B cell (primary cell): ENCODE measurements around the gene ASIC4. TPM values are rescaled to one million over a fixed set of nuclear protein-coding genes. Genes with fewer than 3 reads are reported as not detected.

Experiments used
- ATAC-seq: fragments of 200-7000 bp; cut with Tn5 transposase; one replicate; pipeline ENCODE4 v1.10.0; 2021; ENCODE audit warnings: low read depth, mild to moderate bottlenecking, moderate number of reproducible peaks, moderate library complexity
- CTCF ChIA-PET: fragments of 350-600 bp; sonication (Branson Sonifier 250); formaldehyde crosslinking; loops from one replicate; lab custom pipeline; 2021; ENCODE audit warnings: antibody characterized with exemption, inconsistent platforms; lab: Charles Lee
- POLR2A ChIA-PET: fragments of 350-600 bp; sonication (Branson Sonifier 250); formaldehyde crosslinking; loops from one replicate; lab custom pipeline; 2021; ENCODE audit warnings: antibody characterized with exemption; lab: Charles Lee
- DNase-seq: peaks from one replicate; pipeline ENCODE4 v3.0.0; 2013
- H2AFZ ChIP-seq: 2 replicates; pipeline ENCODE4 v1.6.1; 2012; ENCODE audit warnings: mild to moderate bottlenecking, low read depth, low read length; ENCODE audit not compliant: insufficient read depth, poor library complexity, severe bottlenecking
- H3K27ac ChIP-seq, 2 donors: 1 replicate in 1 of 2; 2 replicates in 1 of 2; pipeline ENCODE4 v1.5.1; 2012 to 2013; ENCODE audit warnings: low read length in 2 of 2, mild to moderate bottlenecking in 2 of 2, moderate library complexity in 1 of 2
- H3K27me3 ChIP-seq, 4 experiments: fragments of 200-600 bp in 1 of 4; sonication (generic) in 1 of 4; replicated peaks in 1 of 4; 1 replicate in 2 of 4; 2 replicates in 2 of 4; pipeline versions ENCODE4 v1.6.1 to v1.7.0; 2013 to 2016; ENCODE audit warnings: low read length in 3 of 4, mild to moderate bottlenecking in 2 of 4, mixed read lengths in 1 of 4, moderate library complexity in 1 of 4; ENCODE audit not compliant: insufficient read depth in 4 of 4, control insufficient read depth in 3 of 4; ENCODE audit errors: control extremely low read depth in 1 of 4
- H3K36me3 ChIP-seq, 2 experiments: replicated peaks in 1 of 2; 1 replicate in 1 of 2; 2 replicates in 1 of 2; pipeline versions ENCODE4 v1.6.1 to v1.7.1; 2013; ENCODE audit warnings: low read length in 1 of 2; ENCODE audit not compliant: insufficient read depth in 2 of 2, control insufficient read depth in 1 of 2; ENCODE audit errors: control extremely low read depth in 1 of 2, extremely low read depth in 1 of 2
- H3K4me1 ChIP-seq, 2 donors: fragments of 200-600 bp in 1 of 2; sonication (generic) in 1 of 2; 1 replicate in 1 of 2; 2 replicates in 1 of 2; pipeline versions ENCODE4 v1.5.1 to v1.6.1; 2013 to 2017; ENCODE audit warnings: low read length in 2 of 2; ENCODE audit not compliant: control insufficient read depth in 2 of 2, insufficient read depth in 2 of 2
- H3K4me2 ChIP-seq: replicated peaks from 2 replicates; pipeline ENCODE3; 2012; ENCODE audit warnings: mild to moderate bottlenecking, low read depth, low read length; ENCODE audit not compliant: poor library complexity, severe bottlenecking
- H3K4me3 ChIP-seq, 5 experiments: fragments of 200-600 bp in 1 of 5; sonication (generic) in 1 of 5; 1 replicate in 3 of 5; 2 replicates in 2 of 5; pipeline versions ENCODE4 v1.5.1 to v1.7.0; 2011 to 2016; ENCODE audit warnings: low read length in 4 of 5, mild to moderate bottlenecking in 4 of 5, low read depth in 2 of 5, control low read depth in 1 of 5, moderate library complexity in 1 of 5; ENCODE audit not compliant: insufficient read depth in 1 of 5; ENCODE audit errors: control extremely low read depth in 1 of 5, extremely low read depth in 1 of 5
- H3K79me2 ChIP-seq: fragments of 200-600 bp; sonication (generic); one replicate; pipeline ENCODE4 v1.6.0; 2016; ENCODE audit warnings: low read length; ENCODE audit not compliant: control insufficient read depth, insufficient read depth
- H3K9ac ChIP-seq: fragments of 200-600 bp; sonication (generic); 2 replicates; pipeline ENCODE4 v1.6.1; 2017; ENCODE audit warnings: mild to moderate bottlenecking, low read length, moderate library complexity
- H3K9me3 ChIP-seq, 3 donors: one replicate each; pipeline versions ENCODE4 v1.6.1 to v1.7.1; 2013; ENCODE audit warnings: low read length in 2 of 3; ENCODE audit not compliant: control insufficient read depth in 2 of 3, insufficient read depth in 1 of 3; ENCODE audit errors: control extremely low read depth in 1 of 3
- H4K20me1 ChIP-seq: 2 replicates; pipeline ENCODE4 v1.6.0; 2012; ENCODE audit warnings: mild to moderate bottlenecking, low read length; ENCODE audit not compliant: insufficient read depth, control insufficient read depth, poor library complexity, severe bottlenecking
- H3K27ac Mint-ChIP-seq: one replicate; pipeline ENCODE4 v1.8.0; 2021; ENCODE audit warnings: mixed read lengths
- H3K27me3 Mint-ChIP-seq: one replicate; pipeline ENCODE4 v1.8.0; 2021; ENCODE audit warnings: mixed read lengths
- H3K4me1 Mint-ChIP-seq: one replicate; pipeline ENCODE4 v1.8.0; 2021; ENCODE audit warnings: mixed read lengths
- H3K4me3 Mint-ChIP-seq: one replicate; pipeline ENCODE4 v1.8.0; 2021; ENCODE audit warnings: mixed read lengths
- H3K9me3 Mint-ChIP-seq: one replicate; pipeline ENCODE4 v1.8.0; 2022; ENCODE audit warnings: mixed read lengths; ENCODE audit not compliant: insufficient read depth
- EZH2 ChIP-seq: IDR thresholded peaks from 2 replicates; pipeline ENCODE4 v1.6.1; 2012; ENCODE audit warnings: borderline replicate concordance, low read depth, mild to moderate bottlenecking, moderate library complexity, low read length; ENCODE audit not compliant: insufficient read depth, poor library complexity, severe bottlenecking
- WGBS: methylation state at CpG from one replicate; pipeline ENCODE4 v1.1.5; 2013; ENCODE audit warnings: missing lambda C conversion rate; ENCODE audit not compliant: insufficient coverage; 5-methylcytosine and 5-hydroxymethylcytosine counted together
- intact Hi-C: fragments of 100-400 bp; cut with micrococcal nuclease; formaldehyde crosslinking; loops from one replicate; pipeline ENCODE4 v1.10.0; 2022
- polyA plus RNA-seq: library from polyadenylated mRNA; depleted of rRNA; stranded (reverse); fragments of >200 nt; gene quantifications from 2 replicates; pipeline ENCODE4 v1.2.3, GENCODE V29; 2012
- total RNA-seq, 2 donors: library from RNA; stranded (reverse); fragments of 120-200 nt in 1 of 2; gene quantifications; 1 replicate in 1 of 2; 2 replicates in 1 of 2; pipeline versions ENCODE4 v1.2.3 to v1.2.4, GENCODE V29; 2013 to 2022
- TF ChIP-seq, protein P1 (sequence below): fragments of 200-600 bp; IDR thresholded peaks from one replicate; pipeline ENCODE4 v1.8.0; 2022; ENCODE audit warnings: antibody characterized with exemption, mild to moderate bottlenecking

The ASIC4 gene
- total and polyA plus RNA-seq, 2 donors (not counting 1 experiment from before 2014, with no cell fraction given): not detected

DNA sequence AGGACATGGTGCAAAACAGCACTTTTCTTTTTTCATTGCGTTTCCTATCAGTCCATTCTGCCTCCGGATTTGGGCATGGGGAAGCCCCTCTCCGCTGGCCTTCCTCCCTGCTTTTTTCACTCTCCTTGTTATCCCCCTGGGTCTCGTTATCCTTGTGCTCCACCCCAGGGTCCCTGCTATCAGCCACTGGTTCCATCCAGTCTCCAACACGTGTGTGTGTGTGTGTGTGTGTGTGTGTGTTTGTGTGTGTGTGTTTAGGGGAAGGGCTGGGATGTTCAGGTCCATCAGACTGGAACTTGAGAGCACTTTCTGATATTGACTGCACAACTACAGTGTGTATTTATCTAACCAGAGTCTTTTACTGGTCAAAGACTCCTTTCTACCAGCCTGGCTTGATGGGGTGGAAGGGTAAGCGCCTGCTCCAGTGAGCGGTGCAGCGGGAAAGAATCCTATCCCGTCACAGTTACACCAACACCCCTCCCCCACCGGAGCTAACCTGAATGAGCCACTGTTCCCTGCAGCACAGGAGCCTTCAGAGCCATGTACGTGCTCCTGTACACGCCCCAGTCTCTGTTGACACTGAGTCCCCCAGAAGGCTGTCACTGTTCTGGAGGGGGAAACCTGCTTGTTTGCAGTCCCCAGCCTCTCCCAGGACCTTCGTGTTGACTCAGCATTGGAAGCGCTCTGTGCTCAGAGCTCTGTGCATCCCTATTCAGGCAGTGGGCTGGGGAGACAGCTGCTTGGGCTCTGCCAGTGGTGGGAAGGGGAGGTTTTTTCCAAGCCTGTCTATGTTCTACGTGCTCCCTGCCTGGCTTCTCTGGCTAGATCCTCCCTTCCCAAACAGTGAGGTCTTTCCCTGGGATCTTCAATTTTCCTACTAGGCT, 62.5 kb downstream of the ASIC4 start:
- TF ChIP-seq, protein P1, sequence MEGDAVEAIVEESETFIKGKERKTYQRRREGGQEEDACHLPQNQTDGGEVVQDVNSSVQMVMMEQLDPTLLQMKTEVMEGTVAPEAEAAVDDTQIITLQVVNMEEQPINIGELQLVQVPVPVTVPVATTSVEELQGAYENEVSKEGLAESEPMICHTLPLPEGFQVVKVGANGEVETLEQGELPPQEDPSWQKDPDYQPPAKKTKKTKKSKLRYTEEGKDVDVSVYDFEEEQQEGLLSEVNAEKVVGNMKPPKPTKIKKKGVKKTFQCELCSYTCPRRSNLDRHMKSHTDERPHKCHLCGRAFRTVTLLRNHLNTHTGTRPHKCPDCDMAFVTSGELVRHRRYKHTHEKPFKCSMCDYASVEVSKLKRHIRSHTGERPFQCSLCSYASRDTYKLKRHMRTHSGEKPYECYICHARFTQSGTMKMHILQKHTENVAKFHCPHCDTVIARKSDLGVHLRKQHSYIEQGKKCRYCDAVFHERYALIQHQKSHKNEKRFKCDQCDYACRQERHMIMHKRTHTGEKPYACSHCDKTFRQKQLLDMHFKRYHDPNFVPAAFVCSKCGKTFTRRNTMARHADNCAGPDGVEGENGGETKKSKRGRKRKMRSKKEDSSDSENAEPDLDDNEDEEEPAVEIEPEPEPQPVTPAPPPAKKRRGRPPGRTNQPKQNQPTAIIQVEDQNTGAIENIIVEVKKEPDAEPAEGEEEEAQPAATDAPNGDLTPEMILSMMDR: no peak
- DNase-seq (no peak), ATAC-seq (no peak)
- Histone ChIP-seq H3K27me3 (peaks cover 0 to 29% (median 11%) of the 10 kb centered on the region in 4 experiments), H3K4me2 (no peak overlapping the region), H3K9me3 (no peaks in the 10 kb centered on the region), H3K27ac (no peak overlapping the region), H3K4me1 (peaks cover 0 to under 1% of the 10 kb centered on the region in 2 donors), H3K36me3 (no peaks in the 10 kb centered on the region), H3K4me3 (no peak overlapping the region), H4K20me1 (no peaks in the 10 kb centered on the region), H2AFZ (no peak overlapping the region), H3K9ac (no peak overlapping the region), H3K79me2 (no peaks in the 10 kb centered on the region)
- POLR2A ChIA-PET: interaction anchor here (0.5 kb wide), 1 partner anchor 21 kb away, joined by 4 read pairs; no protein-coding TSS in a partner anchor
- no peak overlapping the region for H3K27ac Mint-ChIP-seq
- peaks cover 2% of the 10 kb centered on the region for H3K4me1 Mint-ChIP-seq
- H3K27me3 Mint-ChIP-seq: peaks cover 46% of the 10 kb centered on the region
- H3K4me3 Mint-ChIP-seq: no peak overlapping the region
- CTCF ChIA-PET: interaction anchor here (1.2 kb wide), 1 partner anchor 17 kb away, joined by 3 read pairs; no protein-coding TSS in a partner anchor
- 78% methylated on average over 7 of the region's 15 CpGs for WGBS
- no peaks in the 10 kb centered on the region for H3K9me3 Mint-ChIP-seq
- intact Hi-C loops: no loop called here

DNA sequence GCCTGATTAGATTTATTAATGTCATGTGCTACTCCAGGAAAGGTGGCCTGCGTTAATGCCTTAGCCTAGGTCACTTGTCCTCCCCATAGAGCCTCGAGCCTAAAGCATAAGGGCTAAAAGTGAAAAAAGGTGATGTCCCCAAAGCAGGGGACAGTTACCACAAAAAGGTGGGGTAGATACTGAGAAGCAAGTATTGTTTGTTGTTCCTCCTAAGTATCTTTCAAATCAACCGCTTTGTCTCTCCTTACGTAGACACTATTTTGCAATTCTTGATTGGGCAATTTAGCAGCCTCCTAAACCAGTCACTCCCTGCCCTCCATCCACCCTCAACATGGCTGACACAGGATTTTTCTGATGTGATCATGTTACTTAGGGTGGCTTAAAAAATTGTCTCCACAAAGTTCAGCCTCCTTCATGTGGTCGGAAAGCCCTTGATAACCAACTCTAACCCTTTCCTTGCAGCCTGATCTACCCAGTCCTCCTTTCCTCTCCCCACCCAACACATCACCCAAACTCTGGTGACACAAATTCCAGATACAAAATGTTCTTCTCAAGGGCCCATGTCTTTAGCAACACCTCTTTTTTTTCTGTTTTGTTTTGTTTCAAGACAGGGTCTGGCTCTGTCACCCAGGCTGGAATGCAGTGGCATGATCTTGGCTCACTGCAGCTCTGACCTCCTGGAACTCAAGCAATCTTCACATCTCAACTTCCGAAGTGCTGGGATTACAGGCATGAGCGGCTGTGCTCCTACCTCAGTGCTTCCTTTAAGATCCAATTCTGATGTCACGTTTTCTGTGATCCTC, 64.7 kb downstream of the ASIC4 start:
- H3K79me2 ChIP-seq: no peaks in the 10 kb centered on the region
- H3K36me3 ChIP-seq: no peaks in the 10 kb centered on the region
- no peak overlapping the region for H3K4me3 ChIP-seq
- no peak overlapping the region for H3K4me2 ChIP-seq
- peaks cover 0 to 19% (median under 1%) of the 10 kb centered on the region in 4 experiments for H3K27me3 ChIP-seq
- DNase-seq (no peak), ATAC-seq (no peak)
- Mint-ChIP-seq H3K9me3 (no peaks in the 10 kb centered on the region), H3K27me3 (peaks cover 38% of the 10 kb centered on the region), H3K4me3 (no peak overlapping the region), H3K4me1 (no peaks in the 10 kb centered on the region), H3K27ac (no peak overlapping the region)
- whole genome bisulfite sequencing: 77% methylated on average over 4 of the region's 8 CpGs
- no peaks in the 10 kb centered on the region for H3K4me1 ChIP-seq
- H3K9me3 ChIP-seq: no peaks in the 10 kb centered on the region
- no peak overlapping the region for H3K9ac ChIP-seq
- H4K20me1 ChIP-seq: no peaks in the 10 kb centered on the region
- no peak overlapping the region for H3K27ac ChIP-seq
- no peak overlapping the region for H2AFZ ChIP-seq
- intact Hi-C loops: no loop called here
- ChIA-PET POLR2A (no interaction called here), CTCF (no interaction called here)
- TF ChIP-seq, protein P1: no peak
- TF ChIP-seq EZH2: no peak
